Prostate gland (tissue), 2 donors: ENCODE measurements around the gene TBC1D16. TPM values are rescaled to one million over a fixed set of nuclear protein-coding genes. Genes with fewer than 3 reads are reported as not detected.

Experiments used
- DNase-seq: peaks from one replicate; pipeline ENCODE4 v3.0.0-alpha.2; 2019; ENCODE audit warnings: low spot score
- H3K27ac ChIP-seq, 2 donors: fragments of 200-600 bp; sonication (generic); 2 replicates each; pipeline ENCODE4 v1.5.1; 2017 to 2019
- H3K27me3 ChIP-seq: fragments of 200-600 bp; sonication (generic); replicated peaks from 2 replicates; pipeline ENCODE4 v1.5.1; 2019; ENCODE audit not compliant: insufficient read depth
- H3K36me3 ChIP-seq, 2 donors: fragments of 200-600 bp; sonication (generic); 1 replicate in 1 of 2; 2 replicates in 1 of 2; pipeline versions ENCODE4 v1.5.1 to v1.8.1; 2017 to 2019
- H3K4me1 ChIP-seq: fragments of 200-600 bp; sonication (generic); replicated peaks from 2 replicates; pipeline ENCODE4 v1.5.1; 2019
- H3K4me3 ChIP-seq, 2 donors: fragments of 200-600 bp; sonication (generic); 2 replicates each; pipeline ENCODE4 v1.5.1; 2017 to 2019
- H3K9me3 ChIP-seq: fragments of 200-600 bp; sonication (generic); 2 replicates; pipeline ENCODE4 v1.5.1; 2017
- POLR2A ChIP-seq: fragments of 450-650 bp; IDR thresholded peaks from one replicate; pipeline ENCODE4 v1.6.1; 2016; ENCODE audit warnings: antibody characterized with exemption, mild to moderate bottlenecking
- POLR2AphosphoS5 ChIP-seq: sonication (generic); formaldehyde crosslinking; IDR thresholded peaks from one replicate; pipeline ENCODE4 v1.6.1; 2017; ENCODE audit warnings: antibody characterized with exemption
- WGBS: methylation state at CpG from one replicate; pipeline ENCODE4 v1.1.5; 2018; 5-methylcytosine and 5-hydroxymethylcytosine counted together
- intact Hi-C: fragments of 100-400 bp; cut with DNase I; formaldehyde crosslinking; loops from one replicate; pipeline ENCODE4 v1.14.2; 2022
- total RNA-seq, 2 donors: library from RNA; depleted of rRNA; stranded (reverse); fragments of >200 nt; gene quantifications; one replicate each; pipeline ENCODE4 v1.1.0, GENCODE V29; 2016
- TF ChIP-seq, protein P1 (sequence below), 4 experiments: fragments of 200-600 bp in 2 of 4; fragments of 450-650 bp in 2 of 4; sonication (generic) in 2 of 4; IDR thresholded peaks; 1 replicate in 3 of 4; 2 replicates in 1 of 4; pipeline ENCODE4 v1.5.1; 2016 to 2019; ENCODE audit warnings: antibody characterized with exemption in 4 of 4, mild to moderate bottlenecking in 2 of 4, moderate library complexity in 2 of 4

TBC1D16 gene
- total RNA-seq, 2 donors from 2014 or later, result 29.1 to 41.9 TPM

DNA sequence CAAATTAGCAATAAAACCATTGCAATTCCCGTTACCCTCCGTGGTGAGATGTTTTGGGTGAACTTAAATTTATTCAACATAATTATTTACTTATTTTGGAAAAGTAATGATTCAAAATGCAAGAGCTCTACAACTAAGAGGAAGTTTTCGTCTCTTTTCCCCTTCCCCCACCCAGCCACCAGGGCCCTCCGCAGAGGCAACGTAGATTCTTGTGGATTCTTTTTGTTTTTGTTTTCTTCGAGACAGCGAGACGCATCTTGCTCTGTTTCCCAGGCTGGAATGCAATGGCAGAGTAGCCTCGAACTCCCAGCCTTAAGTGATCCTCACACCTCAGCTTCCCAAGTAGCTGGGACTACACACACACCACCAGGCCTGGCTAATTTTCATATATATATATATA, 19.9 kb upstream of the TBC1D16 start:
- TF ChIP-seq, protein P1, sequence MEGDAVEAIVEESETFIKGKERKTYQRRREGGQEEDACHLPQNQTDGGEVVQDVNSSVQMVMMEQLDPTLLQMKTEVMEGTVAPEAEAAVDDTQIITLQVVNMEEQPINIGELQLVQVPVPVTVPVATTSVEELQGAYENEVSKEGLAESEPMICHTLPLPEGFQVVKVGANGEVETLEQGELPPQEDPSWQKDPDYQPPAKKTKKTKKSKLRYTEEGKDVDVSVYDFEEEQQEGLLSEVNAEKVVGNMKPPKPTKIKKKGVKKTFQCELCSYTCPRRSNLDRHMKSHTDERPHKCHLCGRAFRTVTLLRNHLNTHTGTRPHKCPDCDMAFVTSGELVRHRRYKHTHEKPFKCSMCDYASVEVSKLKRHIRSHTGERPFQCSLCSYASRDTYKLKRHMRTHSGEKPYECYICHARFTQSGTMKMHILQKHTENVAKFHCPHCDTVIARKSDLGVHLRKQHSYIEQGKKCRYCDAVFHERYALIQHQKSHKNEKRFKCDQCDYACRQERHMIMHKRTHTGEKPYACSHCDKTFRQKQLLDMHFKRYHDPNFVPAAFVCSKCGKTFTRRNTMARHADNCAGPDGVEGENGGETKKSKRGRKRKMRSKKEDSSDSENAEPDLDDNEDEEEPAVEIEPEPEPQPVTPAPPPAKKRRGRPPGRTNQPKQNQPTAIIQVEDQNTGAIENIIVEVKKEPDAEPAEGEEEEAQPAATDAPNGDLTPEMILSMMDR (IDR thresholded peaks at IDR 0.05), result no peak
- no peak for TF ChIP-seq POLR2AphosphoS5
- no peak for TF ChIP-seq POLR2A
- WGBS, result 75% methylated on average over 9 of the region's 9 CpGs

DNA sequence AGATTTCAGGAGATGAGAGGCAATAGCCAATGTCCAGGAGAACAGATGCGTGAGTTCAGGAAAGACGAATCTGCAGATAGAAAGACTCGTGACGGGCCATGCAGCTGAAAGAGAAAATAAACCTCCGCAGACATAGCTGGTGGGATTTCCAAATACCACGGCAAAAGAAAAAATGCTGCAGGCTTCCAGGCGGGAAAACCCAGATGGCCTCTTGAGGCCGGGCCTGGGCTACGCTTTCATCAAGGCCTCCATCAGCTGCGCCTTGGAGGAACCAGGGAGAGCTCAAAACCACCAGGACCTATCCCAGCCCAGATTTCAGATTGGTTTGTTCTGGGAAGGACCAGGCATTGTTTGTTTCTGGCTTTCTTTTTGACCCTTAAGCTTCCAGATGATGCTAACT, 17.4 kb upstream of the TBC1D16 start:
- no peaks in the 10 kb centered on the region for H3K9me3 ChIP-seq
- peaks cover 7% of the 10 kb centered on the region for H3K4me1 ChIP-seq
- no peaks in the 10 kb centered on the region for H3K36me3 ChIP-seq
- WGBS, result 90% methylated on average over 10 of the region's 10 CpGs
- H3K27ac ChIP-seq, result no peak overlapping the region
- no peak overlapping the region for H3K4me3 ChIP-seq
- no peak for TF ChIP-seq POLR2A
- no peak for TF ChIP-seq POLR2AphosphoS5
- TF ChIP-seq, protein P1 (IDR thresholded peaks at IDR 0.05), result no peak
- DNase-seq, result no peak
- H3K27me3 ChIP-seq, result no peaks in the 10 kb centered on the region
- intact Hi-C loops, result no loop called here

More for the DNA sequence above, 19.9 kb upstream of the TBC1D16 start:
- Histone ChIP-seq H3K27ac (no peak overlapping the region), H3K27me3 (no peaks in the 10 kb centered on the region), H3K4me3 (no peak overlapping the region), H3K4me1 (peaks cover 7% of the 10 kb centered on the region), H3K36me3 (no peaks in the 10 kb centered on the region), H3K9me3 (no peaks in the 10 kb centered on the region)
- DNase-seq, result no peak
- intact Hi-C loops, result no loop called here

DNA sequence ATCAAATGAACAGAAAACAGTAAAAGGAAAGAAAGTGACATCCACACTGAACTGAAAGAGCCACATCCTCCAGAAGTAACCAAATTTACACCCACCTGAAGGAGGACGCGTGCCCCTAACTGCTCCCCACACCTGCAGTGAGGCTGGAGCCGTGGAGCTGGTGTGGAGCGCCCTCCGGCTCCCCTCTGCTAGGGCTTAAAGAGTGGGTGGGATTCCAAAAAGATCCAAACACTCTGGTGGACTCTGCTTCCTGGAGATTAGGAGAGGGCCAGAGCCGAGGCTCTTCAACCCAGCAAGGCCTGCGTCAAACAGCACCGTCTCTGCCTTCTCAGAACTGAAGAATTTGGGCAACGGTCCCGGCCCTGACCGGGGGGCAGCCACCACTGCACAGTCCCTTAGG, 16.0 kb upstream of the TBC1D16 start:
- 85% methylated on average over 11 of the region's 11 CpGs for WGBS
- Histone ChIP-seq H3K27ac (no peak overlapping the region), H3K36me3 (no peaks in the 10 kb centered on the region), H3K9me3 (no peaks in the 10 kb centered on the region), H3K4me3 (no peak overlapping the region), H3K27me3 (no peaks in the 10 kb centered on the region), H3K4me1 (peaks cover 7% of the 10 kb centered on the region)
- intact Hi-C loops, result no loop called here
- TF ChIP-seq, protein P1 (IDR thresholded peaks at IDR 0.05), result no peak
- no peak for TF ChIP-seq POLR2AphosphoS5
- TF ChIP-seq POLR2A, result no peak
- DNase-seq, result no peak

DNA sequence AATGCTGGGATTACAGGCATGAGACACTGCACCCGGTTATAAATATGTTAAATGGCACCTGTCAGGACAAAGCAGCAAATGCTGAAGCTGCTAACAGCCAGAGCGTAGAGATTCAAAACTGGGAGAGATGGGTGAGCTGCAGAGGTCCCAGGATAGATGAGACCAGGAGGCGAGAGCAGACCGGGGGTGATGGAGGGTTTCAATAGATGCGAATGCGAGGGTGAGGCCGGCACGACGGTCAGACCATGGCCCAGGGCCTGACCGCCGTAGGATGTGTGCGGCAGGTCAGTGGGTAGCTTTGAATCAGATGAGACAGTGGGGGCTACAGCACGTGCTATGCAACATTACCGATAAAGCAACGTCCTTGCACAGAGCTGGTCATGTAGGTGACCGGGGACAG, 15.0 kb upstream of the TBC1D16 start:
- H3K36me3 ChIP-seq, result no peaks in the 10 kb centered on the region
- no peak overlapping the region for H3K27ac ChIP-seq
- no peaks in the 10 kb centered on the region for H3K27me3 ChIP-seq
- intact Hi-C loops, result no loop called here
- 97% methylated on average over 16 of the region's 16 CpGs for WGBS
- H3K4me3 ChIP-seq, result no peak overlapping the region
- peaks cover 7% of the 10 kb centered on the region for H3K4me1 ChIP-seq
- no peak for DNase-seq
- TF ChIP-seq, protein P1 (IDR thresholded peaks at IDR 0.05), result no peak
- no peaks in the 10 kb centered on the region for H3K9me3 ChIP-seq

GRCh38 chr17:80049986-80050385, 14.3 kb upstream of the TBC1D16 start:
- Histone ChIP-seq H3K4me3 (no peak overlapping the region), H3K36me3 (no peaks in the 10 kb centered on the region), H3K27me3 (no peaks in the 10 kb centered on the region), H3K9me3 (no peaks in the 10 kb centered on the region), H3K27ac (no peak overlapping the region), H3K4me1 (peaks cover 7% of the 10 kb centered on the region)
- intact Hi-C loops, result no loop called here
- WGBS, result 97% methylated on average over 21 of the region's 21 CpGs
- no peak for TF ChIP-seq POLR2AphosphoS5
- no peak for TF ChIP-seq POLR2A
- TF ChIP-seq, protein P1 (IDR thresholded peaks at IDR 0.05), result no peak
- DNase-seq, result no peak
